GM19324 (cell line): Measurements from ENCODE around the gene FUT1.
"Not testable (repeated sequence)": the region's sequence is repeated elsewhere in the genome, so short reads cannot be mapped to it uniquely, and the experiment has no call there.

Experiments
- ATAC-seq: cut with Tn5 transposase; IDR thresholded peaks from one replicate; pipeline ENCODE4 v1.9.1; 2021; ENCODE audit warnings: mild to moderate bottlenecking, moderate library complexity; ENCODE audit not compliant: unreplicated experiment, low FRiP score

FUT1 gene

DNA sequence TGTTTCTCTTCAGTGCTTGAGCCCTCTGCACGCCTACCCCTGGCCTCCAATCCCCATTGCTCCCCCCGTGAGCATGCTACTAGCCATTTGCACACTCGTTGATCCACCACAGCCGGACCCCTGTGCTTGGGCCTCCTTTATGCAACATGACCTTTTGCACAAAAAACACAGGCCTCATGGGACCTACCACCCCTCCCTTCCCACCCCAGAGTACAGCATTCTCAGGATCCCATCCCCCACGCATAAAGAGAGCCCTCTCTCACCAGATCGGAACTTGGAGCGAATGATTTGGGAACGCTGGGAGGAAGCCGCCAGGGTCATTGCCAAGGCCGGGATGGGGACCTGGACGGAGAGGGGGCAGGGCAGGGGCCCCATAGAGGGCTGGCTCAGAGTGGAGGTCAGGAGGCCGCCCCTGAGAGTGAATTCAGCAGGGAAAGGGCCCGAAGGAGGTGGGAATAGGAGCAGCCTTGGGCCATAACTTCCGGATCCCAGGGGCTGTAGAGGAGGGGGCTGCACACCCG lies 33.7 kb downstream of the FUT1 start:
- ATAC-seq = no peak

DNA sequence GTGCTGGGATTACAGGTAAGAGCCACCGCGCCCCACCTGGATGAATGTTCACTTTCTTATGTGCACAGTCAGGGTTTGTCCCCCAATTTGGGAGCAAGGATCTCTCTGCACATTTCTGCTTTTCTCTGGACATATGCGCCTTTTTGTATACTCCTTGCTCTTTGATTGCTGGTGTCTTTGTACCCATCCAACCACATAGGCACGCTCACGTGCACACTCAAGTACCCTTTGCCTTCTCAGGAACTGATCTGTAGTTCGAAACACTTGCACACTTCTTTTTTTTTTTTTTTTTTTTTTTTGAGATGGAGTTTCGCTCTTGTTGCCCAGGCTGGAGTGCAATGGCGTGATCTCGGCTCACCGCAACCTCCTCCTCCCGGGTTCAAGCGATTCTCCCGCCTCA lies 34.3 kb downstream of the FUT1 start:
- not testable (repeated sequence) for ATAC-seq

DNA sequence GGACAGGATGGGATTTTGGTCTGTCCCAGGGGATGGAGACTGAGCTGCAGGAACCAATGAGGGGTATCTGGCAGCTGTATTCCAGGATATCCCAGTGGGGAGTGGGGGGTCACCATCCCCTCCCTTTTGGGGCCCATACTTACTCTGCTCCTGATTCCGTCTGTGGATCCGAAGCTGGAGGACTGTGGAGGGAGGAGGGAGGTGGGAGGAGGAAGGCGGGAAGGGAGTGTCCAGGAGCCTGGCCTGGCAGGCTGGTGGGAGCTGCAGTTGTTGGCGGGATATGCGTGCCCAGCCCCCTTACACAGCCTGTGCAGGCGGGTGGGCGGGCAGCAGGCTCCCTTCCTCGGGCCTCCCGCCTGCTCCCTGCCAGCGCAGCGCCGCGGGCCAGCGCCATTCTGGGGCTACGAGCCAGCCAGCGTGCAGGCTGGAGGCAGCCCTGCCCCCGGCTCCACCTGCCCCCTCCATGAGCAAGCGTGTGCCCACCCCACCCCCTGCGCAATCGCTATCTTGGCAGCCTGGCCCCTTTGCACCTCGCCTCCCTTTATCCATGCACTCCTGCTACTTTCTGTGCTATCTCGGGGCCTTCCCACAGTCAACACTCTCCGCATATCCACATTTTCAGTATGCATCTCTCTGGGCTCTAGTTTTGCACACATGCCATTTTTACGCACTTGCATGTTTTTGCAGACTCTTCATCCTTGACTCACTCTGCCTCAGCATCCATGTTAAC lies 35.7 kb downstream of the FUT1 start:
- ATAC-seq = no peak

DNA sequence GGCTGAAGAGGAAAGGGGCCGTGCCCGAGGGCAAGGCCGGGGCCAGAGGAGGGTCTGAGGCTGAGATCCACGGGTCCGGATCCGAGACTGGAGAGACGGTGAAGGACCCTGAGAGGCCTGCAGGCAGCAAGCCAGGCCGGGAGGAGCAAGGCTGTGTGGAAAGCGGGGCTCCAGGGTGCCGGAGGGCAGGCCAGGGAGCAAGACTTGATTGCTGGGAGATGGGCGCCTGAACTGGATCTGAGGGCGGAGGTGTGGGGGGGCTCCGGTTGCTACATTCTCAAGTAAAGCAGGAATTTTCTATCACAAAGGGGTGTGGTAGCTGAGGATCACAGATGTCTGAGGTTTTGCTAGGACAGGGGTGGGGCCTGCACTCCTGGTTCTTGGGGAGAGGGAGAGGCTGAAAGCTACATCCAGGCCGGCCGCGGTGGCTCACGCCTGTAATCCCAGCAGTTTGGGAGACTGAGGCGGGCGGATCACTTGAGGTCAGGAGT lies 36.7 kb downstream of the FUT1 start:
- ATAC-seq = no peak

DNA sequence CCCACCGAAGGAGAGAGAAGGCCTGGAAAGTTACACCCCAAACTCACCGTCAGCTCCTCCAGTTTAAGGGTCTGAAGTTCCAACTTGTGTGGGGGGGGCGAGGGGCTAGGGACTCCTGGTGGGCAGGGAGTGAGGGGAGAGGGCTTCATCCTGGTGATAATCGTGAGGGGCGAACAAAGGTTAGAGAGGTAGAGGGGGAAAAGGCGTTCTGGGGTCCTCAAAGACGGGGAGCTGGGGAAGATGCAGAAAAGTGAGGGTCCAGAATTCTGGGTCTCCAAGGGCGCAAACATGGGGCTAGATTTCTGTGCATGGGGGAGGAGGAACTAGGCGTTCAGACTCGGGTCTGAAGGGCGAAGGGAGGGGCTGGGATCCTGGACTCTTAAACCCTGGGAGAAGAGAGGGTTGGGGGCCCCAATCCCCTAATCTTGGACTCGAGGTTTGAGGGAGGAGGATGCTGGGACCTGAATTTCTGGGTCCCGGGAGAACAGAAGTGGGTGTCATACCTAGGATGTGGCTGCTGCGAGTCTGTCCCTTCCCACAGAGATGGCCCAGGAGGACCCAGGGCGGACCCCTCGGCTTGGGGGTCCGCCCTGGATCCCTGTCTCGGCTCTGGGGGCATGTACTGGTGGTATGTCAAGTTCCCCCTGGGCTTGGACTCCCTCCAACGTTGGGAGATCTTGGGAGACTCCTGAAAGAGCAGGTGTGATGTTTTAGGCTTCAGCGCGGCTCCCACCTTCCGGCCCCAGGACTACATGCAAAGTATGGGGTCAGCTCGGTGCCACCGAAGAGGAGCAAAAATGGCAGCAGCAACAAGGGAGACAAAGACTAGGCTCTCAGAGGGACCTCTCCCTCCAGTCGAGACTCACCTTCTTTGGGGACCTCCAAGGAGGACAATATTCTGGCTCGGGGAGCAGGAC lies 37.4 kb downstream of the FUT1 start:
- no peak for ATAC-seq

DNA sequence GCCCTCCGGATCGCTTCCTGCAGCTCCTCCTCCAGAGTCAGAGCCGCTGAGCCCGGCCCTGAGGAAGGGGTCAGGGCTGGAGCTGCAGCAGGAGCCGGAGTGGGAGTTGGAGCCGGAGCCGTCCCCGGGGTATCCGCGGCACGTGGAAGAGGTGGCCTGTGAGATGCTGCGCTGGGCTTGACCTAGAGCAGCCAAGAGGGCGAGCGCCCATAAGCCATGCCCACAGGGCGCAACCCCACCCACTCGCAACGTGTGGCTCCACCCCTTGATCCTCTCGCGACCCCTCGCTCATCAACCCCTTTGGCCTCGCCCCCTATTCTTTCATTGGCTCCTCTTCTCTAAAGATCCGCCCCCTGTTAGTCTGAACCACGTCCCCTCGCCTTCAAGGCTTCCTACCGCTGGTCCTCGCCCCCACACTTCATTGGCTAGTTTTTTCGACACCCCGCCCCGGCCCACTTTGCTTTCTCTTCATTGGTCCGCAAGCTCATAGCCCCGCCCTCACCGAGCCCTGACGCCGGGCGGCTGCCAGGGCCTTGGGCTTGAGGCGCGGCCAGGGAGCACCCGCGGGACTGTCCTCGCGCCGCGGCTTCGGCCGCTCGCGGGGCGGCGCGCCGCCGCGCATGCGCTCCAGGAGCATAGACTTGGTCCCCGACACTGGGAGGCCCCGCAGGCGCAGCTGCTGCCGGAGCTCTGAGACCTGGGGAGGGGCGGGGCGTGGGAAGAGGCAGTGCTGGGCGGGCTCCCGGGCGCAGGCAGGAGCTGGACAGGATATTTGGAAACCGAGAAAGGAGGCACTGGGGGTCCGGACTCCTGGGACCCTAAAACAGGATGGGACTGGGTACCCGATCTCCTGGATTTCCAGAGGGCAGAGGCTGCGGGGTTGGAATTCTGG lies 38.3 kb downstream of the FUT1 start:
- peak; percentile 89 for ATAC-seq

DNA sequence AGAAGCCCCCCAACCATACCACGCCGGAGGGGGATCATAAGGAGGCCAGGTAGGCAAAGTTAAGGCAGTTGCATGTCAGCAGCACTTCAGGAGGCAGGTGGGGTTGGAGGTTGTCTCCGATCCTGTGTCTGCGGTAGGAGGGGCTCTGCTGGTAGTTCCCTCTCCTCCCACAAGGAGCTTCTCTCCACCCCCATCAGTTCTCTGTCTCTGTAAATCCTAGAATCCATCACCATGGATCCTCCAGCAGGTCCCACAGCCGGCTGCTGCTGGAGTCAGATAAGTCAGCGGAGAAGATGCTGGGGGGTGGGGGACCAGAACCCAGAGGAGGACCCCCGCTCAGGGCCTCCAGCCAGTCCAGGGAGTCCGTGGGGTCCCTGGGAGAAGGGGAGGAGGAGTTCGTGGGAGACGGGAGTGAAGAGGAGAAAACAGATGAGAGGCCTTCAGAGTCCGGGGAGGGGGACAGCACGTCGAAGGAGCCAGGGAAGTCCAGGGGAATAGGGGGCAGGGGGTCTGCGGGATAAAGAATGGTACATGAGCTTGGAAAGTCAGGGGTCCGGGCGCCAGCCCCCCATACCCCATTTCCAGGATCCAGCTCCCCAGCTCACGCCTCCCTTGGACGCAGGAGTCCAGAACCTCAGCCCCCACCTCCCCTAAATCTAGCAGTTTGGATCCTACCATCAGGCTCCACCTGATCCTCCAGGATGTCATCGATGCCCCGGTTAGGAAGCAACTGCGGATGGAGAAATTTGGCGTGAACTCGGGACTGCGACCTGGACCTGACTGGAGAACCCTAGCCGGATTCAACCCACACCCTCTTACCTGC lies 39.2 kb downstream of the FUT1 start:
- no peak for ATAC-seq

DNA sequence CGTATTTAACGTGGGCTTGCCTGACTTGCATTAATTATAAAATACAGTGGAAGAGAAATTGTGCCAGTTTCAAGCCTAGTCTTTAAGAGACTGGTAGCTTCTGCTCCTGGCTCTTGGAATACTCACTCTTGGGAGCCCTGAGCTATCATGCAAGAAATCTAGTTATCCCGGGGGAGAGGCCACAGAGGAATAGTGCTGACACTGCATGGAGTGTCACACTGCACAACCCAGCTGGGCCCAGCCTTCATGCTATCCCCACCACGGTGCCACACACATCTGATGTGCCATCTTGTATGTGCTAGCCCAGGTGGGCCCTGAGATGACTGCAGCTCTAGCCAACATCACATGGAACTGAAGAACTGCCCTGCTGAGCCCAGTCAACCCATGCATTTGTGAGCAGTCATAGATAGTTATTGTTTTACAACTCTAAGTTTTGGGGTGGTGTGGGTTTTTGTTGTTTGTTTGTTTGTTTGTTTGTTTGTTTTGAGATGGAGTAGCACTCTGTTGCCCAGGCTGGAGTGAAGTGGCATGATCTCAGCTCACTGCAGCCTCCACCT lies 41.3 kb downstream of the FUT1 start:
- no peak for ATAC-seq

DNA sequence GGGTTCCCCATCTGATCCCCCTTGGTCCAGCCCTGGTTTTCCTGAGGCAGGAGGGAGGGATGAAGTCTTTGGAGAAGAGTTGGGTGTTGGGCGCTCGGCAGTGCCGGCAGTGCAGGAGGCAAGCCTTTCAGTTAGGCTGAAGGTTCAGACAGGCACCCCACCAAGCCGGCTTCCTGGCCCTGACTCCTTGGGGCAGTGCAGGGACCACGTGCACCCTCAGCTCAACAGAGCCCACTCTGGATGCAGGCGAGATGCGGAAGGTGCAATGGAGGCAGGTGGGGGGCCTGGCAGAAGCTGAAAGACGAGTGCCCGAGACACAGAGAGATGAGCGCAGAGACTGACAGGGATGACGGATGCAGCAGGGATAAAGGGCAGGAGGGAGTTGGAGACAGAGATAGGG lies 44.0 kb downstream of the FUT1 start:
- no peak for ATAC-seq

DNA sequence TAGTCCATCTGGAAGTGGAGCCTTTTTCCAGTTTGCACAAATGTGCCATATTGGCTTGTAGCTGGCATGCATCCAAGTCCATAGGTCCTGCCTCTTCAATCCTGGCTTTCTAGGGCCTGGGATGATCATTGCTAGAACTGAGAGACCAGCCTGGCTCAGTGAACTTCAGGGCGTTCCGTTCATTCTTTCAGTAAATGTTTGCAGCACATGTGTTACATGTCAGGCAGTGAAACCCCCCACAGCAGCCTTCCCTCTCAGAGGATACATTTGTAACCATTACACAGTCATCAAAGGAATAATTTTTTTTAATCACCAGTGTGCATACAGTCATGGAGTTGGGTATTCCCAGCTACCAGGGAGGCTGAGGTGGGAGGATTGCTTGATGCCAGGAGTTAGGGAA lies 47.0 kb downstream of the FUT1 start:
- ATAC-seq = no peak

DNA sequence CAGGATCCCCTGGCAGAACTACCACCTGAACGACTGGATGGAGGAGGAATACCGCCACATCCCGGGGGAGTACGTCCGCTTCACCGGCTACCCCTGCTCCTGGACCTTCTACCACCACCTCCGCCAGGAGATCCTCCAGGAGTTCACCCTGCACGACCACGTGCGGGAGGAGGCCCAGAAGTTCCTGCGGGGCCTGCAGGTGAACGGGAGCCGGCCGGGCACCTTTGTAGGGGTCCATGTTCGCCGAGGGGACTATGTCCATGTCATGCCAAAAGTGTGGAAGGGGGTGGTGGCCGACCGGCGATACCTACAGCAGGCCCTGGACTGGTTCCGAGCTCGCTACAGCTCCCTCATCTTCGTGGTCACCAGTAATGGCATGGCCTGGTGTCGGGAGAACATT lies 49.1 kb downstream of the FUT1 start:
- no peak for ATAC-seq

DNA sequence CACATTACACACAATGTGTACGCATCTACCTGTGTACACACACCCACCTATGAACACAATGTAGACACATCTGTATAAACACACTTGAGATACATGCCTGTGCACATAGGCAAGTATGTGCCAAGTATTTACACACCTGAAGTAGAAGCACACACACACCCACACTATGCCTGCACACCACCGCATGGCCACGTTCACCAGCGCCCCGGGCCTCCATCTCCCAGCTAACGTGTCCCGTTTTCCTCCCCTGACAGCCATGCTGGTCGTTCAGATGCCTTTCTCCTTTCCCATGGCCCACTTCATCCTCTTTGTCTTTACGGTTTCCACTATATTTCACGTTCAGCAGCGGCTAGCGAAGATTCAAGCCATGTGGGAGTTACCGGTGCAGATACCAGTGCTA lies 49.7 kb downstream of the FUT1 start:
- no peak for ATAC-seq

DNA sequence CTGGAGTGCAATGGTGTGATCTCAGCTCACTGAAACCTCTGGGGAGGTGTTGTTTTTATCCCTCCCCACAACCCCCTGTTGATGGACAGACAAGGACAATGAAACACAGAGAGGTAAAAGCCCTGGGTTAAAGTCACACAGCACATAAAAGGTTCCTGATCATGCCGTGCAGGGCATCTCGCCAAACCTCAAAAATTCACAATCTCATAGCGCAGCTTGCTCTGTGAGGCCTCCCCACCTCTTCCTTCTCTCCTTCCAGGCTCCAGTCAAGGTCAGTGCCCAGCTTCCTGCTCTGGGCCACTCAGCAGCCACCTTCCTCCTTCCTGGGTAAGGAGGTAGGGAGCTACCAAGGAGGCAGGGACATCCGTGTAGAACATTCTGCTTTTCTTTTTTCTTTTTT lies 54.4 kb downstream of the FUT1 start:
- no peak for ATAC-seq
